HepG2 (cell line): Measurements from ENCODE around the gene GSDME.

Experiments
- HES4 ChIP-seq: sonication (generic); formaldehyde crosslinking; IDR thresholded peaks from 2 replicates; pipeline ENCODE4 v1.9.0; 2021; ENCODE audit warnings: mild to moderate bottlenecking, missing genetic modification reagents, borderline replicate concordance
- RFX5 ChIP-seq: IDR thresholded peaks from 2 replicates; pipeline ENCODE4 v1.6.1; 2011; ENCODE audit warnings: low read depth, low read length, improper control_type of control experiment
- TCF12 ChIP-seq, 2 experiments: fragments of 450-650 bp in 1 of 2; sonication (generic) in 1 of 2; formaldehyde crosslinking in 1 of 2; IDR thresholded peaks; 2 replicates each; pipeline versions ENCODE4 v1.6.1 to v1.8.0; 2017 to 2022; ENCODE audit warnings: antibody characterized with exemption in 1 of 2, mild to moderate bottlenecking in 1 of 2, missing genetic modification reagents in 1 of 2, moderate library complexity in 1 of 2
- ZBTB8A ChIP-seq: sonication (generic); formaldehyde crosslinking; IDR thresholded peaks from 2 replicates; pipeline ENCODE4 v1.4.0; 2020; ENCODE audit warnings: mild to moderate bottlenecking, low read depth, missing genetic modification reagents, borderline replicate concordance
- TF ChIP-seq, protein P1 (sequence below): sonication (generic); formaldehyde crosslinking; IDR thresholded peaks from 2 replicates; pipeline ENCODE4 v1.5.0; 2020; ENCODE audit warnings: mild to moderate bottlenecking, missing genetic modification reagents, moderate library complexity
- TF ChIP-seq, protein P2 (sequence below): sonication (generic); formaldehyde crosslinking; conservative IDR thresholded peaks from 2 replicates; pipeline ENCODE4 v1.4.0; 2020; ENCODE audit warnings: missing genetic modification reagents

DNA sequence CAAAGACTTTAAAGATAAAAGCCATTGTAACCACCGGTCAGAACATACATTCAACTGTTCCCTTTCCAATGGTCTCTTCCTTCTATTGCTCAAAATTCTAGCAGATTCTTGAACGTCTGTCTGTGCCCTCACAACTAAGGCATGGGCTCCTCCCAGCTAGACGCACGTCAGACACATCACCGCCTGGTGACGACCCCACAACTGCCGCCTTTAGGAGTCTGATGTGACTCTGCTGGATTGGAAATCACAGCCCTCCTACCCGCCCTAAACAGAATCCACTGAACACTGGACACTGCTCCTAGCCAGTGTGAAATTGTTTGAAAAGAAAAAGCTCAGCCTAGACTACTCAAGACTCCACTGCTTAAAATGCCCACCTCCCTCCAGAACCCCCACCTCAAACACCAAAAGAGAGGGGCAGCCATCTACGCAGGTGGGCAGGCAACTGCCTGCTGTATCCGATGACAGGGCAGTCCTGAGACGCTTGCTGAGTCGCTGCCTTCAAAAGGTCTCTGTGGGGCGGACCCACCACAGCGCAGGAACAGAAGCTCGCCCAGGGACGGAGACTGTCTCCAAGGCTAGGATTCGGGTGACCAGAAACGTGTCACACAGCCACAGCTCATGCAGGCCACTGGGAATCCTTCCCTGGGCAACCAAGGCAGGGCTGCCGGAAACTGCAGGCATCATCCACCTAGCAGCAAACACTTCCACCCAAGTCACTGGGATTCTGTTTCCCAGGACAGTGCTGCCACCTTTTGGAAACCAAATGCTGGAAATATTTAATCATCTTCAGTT is 34.7 kb downstream of the GSDME start:
- TF ChIP-seq HES4 (CRISPR knock-in tag) = no peak
- TF ChIP-seq, protein P1, sequence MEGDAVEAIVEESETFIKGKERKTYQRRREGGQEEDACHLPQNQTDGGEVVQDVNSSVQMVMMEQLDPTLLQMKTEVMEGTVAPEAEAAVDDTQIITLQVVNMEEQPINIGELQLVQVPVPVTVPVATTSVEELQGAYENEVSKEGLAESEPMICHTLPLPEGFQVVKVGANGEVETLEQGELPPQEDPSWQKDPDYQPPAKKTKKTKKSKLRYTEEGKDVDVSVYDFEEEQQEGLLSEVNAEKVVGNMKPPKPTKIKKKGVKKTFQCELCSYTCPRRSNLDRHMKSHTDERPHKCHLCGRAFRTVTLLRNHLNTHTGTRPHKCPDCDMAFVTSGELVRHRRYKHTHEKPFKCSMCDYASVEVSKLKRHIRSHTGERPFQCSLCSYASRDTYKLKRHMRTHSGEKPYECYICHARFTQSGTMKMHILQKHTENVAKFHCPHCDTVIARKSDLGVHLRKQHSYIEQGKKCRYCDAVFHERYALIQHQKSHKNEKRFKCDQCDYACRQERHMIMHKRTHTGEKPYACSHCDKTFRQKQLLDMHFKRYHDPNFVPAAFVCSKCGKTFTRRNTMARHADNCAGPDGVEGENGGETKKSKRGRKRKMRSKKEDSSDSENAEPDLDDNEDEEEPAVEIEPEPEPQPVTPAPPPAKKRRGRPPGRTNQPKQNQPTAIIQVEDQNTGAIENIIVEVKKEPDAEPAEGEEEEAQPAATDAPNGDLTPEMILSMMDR (CRISPR knock-in tag) = peak; percentile 61
- no peak for TF ChIP-seq ZBTB8A (CRISPR knock-in tag)
- no peak for TF ChIP-seq TCF12 (IDR thresholded peaks at IDR 0.05)
- TF ChIP-seq TCF12 (CRISPR knock-in tag; IDR thresholded peaks at IDR 0.05) = no peak
- TF ChIP-seq, protein P2, sequence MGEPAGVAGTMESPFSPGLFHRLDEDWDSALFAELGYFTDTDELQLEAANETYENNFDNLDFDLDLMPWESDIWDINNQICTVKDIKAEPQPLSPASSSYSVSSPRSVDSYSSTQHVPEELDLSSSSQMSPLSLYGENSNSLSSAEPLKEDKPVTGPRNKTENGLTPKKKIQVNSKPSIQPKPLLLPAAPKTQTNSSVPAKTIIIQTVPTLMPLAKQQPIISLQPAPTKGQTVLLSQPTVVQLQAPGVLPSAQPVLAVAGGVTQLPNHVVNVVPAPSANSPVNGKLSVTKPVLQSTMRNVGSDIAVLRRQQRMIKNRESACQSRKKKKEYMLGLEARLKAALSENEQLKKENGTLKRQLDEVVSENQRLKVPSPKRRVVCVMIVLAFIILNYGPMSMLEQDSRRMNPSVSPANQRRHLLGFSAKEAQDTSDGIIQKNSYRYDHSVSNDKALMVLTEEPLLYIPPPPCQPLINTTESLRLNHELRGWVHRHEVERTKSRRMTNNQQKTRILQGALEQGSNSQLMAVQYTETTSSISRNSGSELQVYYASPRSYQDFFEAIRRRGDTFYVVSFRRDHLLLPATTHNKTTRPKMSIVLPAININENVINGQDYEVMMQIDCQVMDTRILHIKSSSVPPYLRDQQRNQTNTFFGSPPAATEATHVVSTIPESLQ (CRISPR knock-in tag) = no peak
- no peak for TF ChIP-seq RFX5
